ELR (cell line): ENCODE results near the gene RNF223.

Experiments
- DNase-seq: peaks from one replicate; pipeline ENCODE4 v3.0.0-alpha.2; 2015; ENCODE audit warnings: low read depth

Gene RNF223

GRCh38 chr1:1073743-1074587 is at the start of gene RNF223:
TSS of gene RNF223 (minus strand) at chr1:1074306. CDS start at chr1:1072566, 1,740 bp downstream.
- no peak for DNase-seq

GRCh38 chr1:1122981-1123480 is 48.9 kb upstream of the RNF223 start:
- DNase-seq = peak; percentile 60

GRCh38 chr1:1122078-1122811 is 48.1 kb upstream of the RNF223 start:
- DNase-seq = peak; percentile 77

GRCh38 chr1:1121611-1122077 is 47.5 kb upstream of the RNF223 start:
- no peak for DNase-seq

- no peak for DNase-seq
These were observed 46.9 kb upstream of the RNF223 start for GRCh38 chr1:1120866-1121591.

GRCh38 chr1:1120096-1120495 is 46.0 kb upstream of the RNF223 start:
- no peak for DNase-seq

GRCh38 chr1:1119272-1119890 is 45.3 kb upstream of the RNF223 start:
- no peak for DNase-seq

GRCh38 chr1:1118876-1119220 is 44.7 kb upstream of the RNF223 start:
- no peak for DNase-seq

- DNase-seq = no peak
These were observed 44.1 kb upstream of the RNF223 start for GRCh38 chr1:1118011-1118875.

GRCh38 chr1:1117469-1117831 is 43.3 kb upstream of the RNF223 start:
- no peak for DNase-seq

GRCh38 chr1:1116701-1117468 is 42.8 kb upstream of the RNF223 start:
- DNase-seq = peak; percentile 43

- peak; percentile 96 for DNase-seq
These were observed 41.9 kb upstream of the RNF223 start, which contains the start of gene C1orf159 for GRCh38 chr1:1115786-1116700. TSS of gene C1orf159 (minus strand) at chr1:1116089. CDS start at chr1:1091543, 24,546 bp downstream.

- peak; percentile 9 for DNase-seq
These were observed 41.2 kb upstream of the RNF223 start for GRCh38 chr1:1115136-1115785.

- DNase-seq = no peak
These were observed 40.3 kb upstream of the RNF223 start for GRCh38 chr1:1114431-1114830.

- no peak for DNase-seq
These were observed 38.3 kb upstream of the RNF223 start for GRCh38 chr1:1112237-1112985.

- DNase-seq = no peak
These were observed 37.6 kb upstream of the RNF223 start for GRCh38 chr1:1111516-1112236.

GRCh38 chr1:1110561-1110971 is 36.5 kb upstream of the RNF223 start:
- no peak for DNase-seq
